Fibroblast of mammary gland (primary cell): ENCODE data around the gene FUT8.
A peak's percentile ranks its signal among the peaks of the same experiment; 100 is the strongest.

Source experiments
- DNase-seq: peaks from one replicate; pipeline ENCODE4 v3.0.0-alpha.2; 2010; ENCODE audit warnings: low read depth
- H3K4me3 ChIP-seq: 2 replicates; pipeline ENCODE4 v1.5.1; 2011; ENCODE audit warnings: low read depth, mild to moderate bottlenecking, low read length, moderate library complexity; ENCODE audit not compliant: control insufficient read depth
- CTCF ChIP-seq: conservative IDR thresholded peaks from 2 replicates; pipeline ENCODE4 v1.5.1; 2011; ENCODE audit warnings: low read depth, low read length, inconsistent platforms; ENCODE audit not compliant: control insufficient read depth, insufficient read depth

FUT8 gene

GRCh38 chr14:65439117-65439516, 26.6 kb downstream of the FUT8 start:
- no peak for TF ChIP-seq CTCF
- no peak overlapping the region for H3K4me3 ChIP-seq
- DNase-seq: no peak

GRCh38 chr14:65440230-65440629, 27.7 kb downstream of the FUT8 start:
- H3K4me3 ChIP-seq: no peak overlapping the region
- TF ChIP-seq CTCF: no peak
- DNase-seq: no peak

GRCh38 chr14:65444230-65444629, 31.7 kb downstream of the FUT8 start:
- no peak for DNase-seq
- TF ChIP-seq CTCF: no peak
- no peak overlapping the region for H3K4me3 ChIP-seq

- no peak for TF ChIP-seq CTCF
- peak; percentile 79 for DNase-seq
- no peak overlapping the region for H3K4me3 ChIP-seq
Observed at GRCh38 chr14:65446159-65446558, 33.6 kb downstream of the FUT8 start.

- no peak overlapping the region for H3K4me3 ChIP-seq
- TF ChIP-seq CTCF: no peak
- no peak for DNase-seq
Observed at GRCh38 chr14:65449647-65450046, 37.1 kb downstream of the FUT8 start.

- H3K4me3 ChIP-seq: no peak overlapping the region
- TF ChIP-seq CTCF: no peak
- DNase-seq: no peak
Observed at GRCh38 chr14:65453807-65454480, 41.4 kb downstream of the FUT8 start.

- TF ChIP-seq CTCF: no peak
- H3K4me3 ChIP-seq: no peak overlapping the region
- no peak for DNase-seq
Observed at GRCh38 chr14:65456247-65456646, 43.7 kb downstream of the FUT8 start.
